Adrenal gland (tissue), 5 donors: Measurements from ENCODE around the gene UBE3A.

ENCODE experiments used
- POLR2A ChIP-seq, 2 donors: fragments of 450-650 bp; IDR thresholded peaks; one replicate each; pipeline ENCODE4 v1.6.1; 2017; ENCODE audit warnings: antibody characterized with exemption in 2 of 2, mild to moderate bottlenecking in 2 of 2, moderate library complexity in 1 of 2
- TF ChIP-seq, protein P1 (sequence below), 6 experiments: fragments of 450-650 bp in 4 of 6; fragments of 200-600 bp in 2 of 6; sonication (generic) in 1 of 6; IDR thresholded peaks; 1 replicate in 5 of 6; 2 replicates in 1 of 6; pipeline versions ENCODE4 v1.5.1 to v1.8.0; 2016 to 2021; ENCODE audit warnings: antibody characterized with exemption in 6 of 6, mild to moderate bottlenecking in 2 of 6, moderate library complexity in 1 of 6
- donor health status: DM: no; HTN: no; CAD: no.

DNA sequence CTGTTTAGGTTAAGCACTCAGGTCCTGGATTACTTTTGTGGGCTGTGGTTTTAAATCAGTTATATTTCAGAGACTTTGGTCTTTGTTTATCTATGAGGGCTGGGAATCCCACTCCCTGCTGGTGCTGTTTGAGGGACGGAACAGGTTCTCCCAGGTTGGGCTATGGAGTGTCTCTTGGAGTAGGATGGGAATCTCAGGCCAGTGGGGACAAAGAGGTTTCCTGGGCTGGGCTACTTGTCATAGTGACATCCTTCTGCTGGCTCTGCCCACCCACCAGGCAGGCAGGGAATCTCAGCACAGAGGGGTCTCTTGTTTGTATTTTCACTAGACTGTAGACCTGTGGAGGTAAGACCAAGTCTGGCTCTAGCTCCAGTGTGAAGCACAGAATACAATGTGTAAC is 47.2 kb upstream of the UBE3A start:
- TF ChIP-seq, protein P1, sequence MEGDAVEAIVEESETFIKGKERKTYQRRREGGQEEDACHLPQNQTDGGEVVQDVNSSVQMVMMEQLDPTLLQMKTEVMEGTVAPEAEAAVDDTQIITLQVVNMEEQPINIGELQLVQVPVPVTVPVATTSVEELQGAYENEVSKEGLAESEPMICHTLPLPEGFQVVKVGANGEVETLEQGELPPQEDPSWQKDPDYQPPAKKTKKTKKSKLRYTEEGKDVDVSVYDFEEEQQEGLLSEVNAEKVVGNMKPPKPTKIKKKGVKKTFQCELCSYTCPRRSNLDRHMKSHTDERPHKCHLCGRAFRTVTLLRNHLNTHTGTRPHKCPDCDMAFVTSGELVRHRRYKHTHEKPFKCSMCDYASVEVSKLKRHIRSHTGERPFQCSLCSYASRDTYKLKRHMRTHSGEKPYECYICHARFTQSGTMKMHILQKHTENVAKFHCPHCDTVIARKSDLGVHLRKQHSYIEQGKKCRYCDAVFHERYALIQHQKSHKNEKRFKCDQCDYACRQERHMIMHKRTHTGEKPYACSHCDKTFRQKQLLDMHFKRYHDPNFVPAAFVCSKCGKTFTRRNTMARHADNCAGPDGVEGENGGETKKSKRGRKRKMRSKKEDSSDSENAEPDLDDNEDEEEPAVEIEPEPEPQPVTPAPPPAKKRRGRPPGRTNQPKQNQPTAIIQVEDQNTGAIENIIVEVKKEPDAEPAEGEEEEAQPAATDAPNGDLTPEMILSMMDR (IDR thresholded peaks at IDR 0.05) = no peak
- no peak for TF ChIP-seq POLR2A (IDR thresholded peaks at IDR 0.05)
